ENCODE measurements around the gene KMT2C.
"Not testable (repeated sequence)": the region's sequence is repeated elsewhere in the genome, so short reads cannot be mapped to it uniquely, and the experiment has no call there.

Gene KMT2C

GRCh38 chr7:152270427-152270826, 165.4 kb downstream of the KMT2C start:
- DNase-seq; H3K36me3 ChIP-seq; H3K4me1 ChIP-seq; H3K27me3 ChIP-seq; H3K9me3 ChIP-seq; H3K4me3 ChIP-seq (ENCODE audit: low read depth, low read length): not testable (repeated sequence)

GRCh38 chr7:152266859-152267258, 168.9 kb downstream of the KMT2C start:
- H3K36me3 ChIP-seq; H3K4me1 ChIP-seq; H3K4me3 ChIP-seq (ENCODE audit: low read depth, low read length); H3K9me3 ChIP-seq; DNase-seq; H3K27me3 ChIP-seq: not testable (repeated sequence)

- DNase-seq: not testable (repeated sequence)
These were observed 170.9 kb downstream of the KMT2C start for GRCh38 chr7:152264915-152265314.

GRCh38 chr7:152262146-152262545, 173.7 kb downstream of the KMT2C start:
- not testable (repeated sequence) for H3K4me1 ChIP-seq; H3K4me3 ChIP-seq (ENCODE audit: low read depth, low read length); H3K9me3 ChIP-seq; H3K27me3 ChIP-seq; DNase-seq; H3K36me3 ChIP-seq

More at GRCh38 chr7:152264915-152265314, 170.9 kb downstream of the KMT2C start:
- H3K27me3 ChIP-seq; H3K9me3 ChIP-seq; H3K4me1 ChIP-seq; H3K4me3 ChIP-seq (ENCODE audit: low read depth, low read length); H3K36me3 ChIP-seq: not testable (repeated sequence)

- H3K9me3 ChIP-seq; H3K4me1 ChIP-seq; H3K36me3 ChIP-seq; H3K4me3 ChIP-seq (ENCODE audit: low read depth, low read length); DNase-seq; H3K27me3 ChIP-seq: not testable (repeated sequence)
These were observed 176.2 kb downstream of the KMT2C start for GRCh38 chr7:152259645-152260044.

- not testable (repeated sequence) for H3K9me3 ChIP-seq; H3K4me3 ChIP-seq (ENCODE audit: low read depth, low read length); DNase-seq; H3K4me1 ChIP-seq; H3K27me3 ChIP-seq
- H3K36me3 ChIP-seq: peaks cover 16% of the 10 kb centered on the region
These were observed 188.0 kb downstream of the KMT2C start for GRCh38 chr7:152247851-152248250.

- H3K4me3 ChIP-seq (ENCODE audit: low read depth, low read length); H3K27me3 ChIP-seq; DNase-seq; H3K9me3 ChIP-seq; H3K36me3 ChIP-seq; H3K4me1 ChIP-seq: not testable (repeated sequence)
These were observed 190.4 kb downstream of the KMT2C start for GRCh38 chr7:152245417-152245816.

- not testable (repeated sequence) for DNase-seq; H3K27me3 ChIP-seq; H3K4me1 ChIP-seq; H3K36me3 ChIP-seq; H3K9me3 ChIP-seq; H3K4me3 ChIP-seq (ENCODE audit: low read depth, low read length)
These were observed 192.3 kb downstream of the KMT2C start for GRCh38 chr7:152243464-152243863.

GRCh38 chr7:152241301-152241700, 194.5 kb downstream of the KMT2C start:
- H3K4me3 ChIP-seq (ENCODE audit: low read depth, low read length); H3K4me1 ChIP-seq; H3K36me3 ChIP-seq; DNase-seq; H3K9me3 ChIP-seq; H3K27me3 ChIP-seq: not testable (repeated sequence)

- H3K4me3 ChIP-seq (ENCODE audit: low read depth, low read length); H3K36me3 ChIP-seq; DNase-seq; H3K4me1 ChIP-seq; H3K27me3 ChIP-seq; H3K9me3 ChIP-seq: not testable (repeated sequence)
These were observed 199.5 kb downstream of the KMT2C start for GRCh38 chr7:152236306-152236705.

GRCh38 chr7:152234421-152234820, 201.4 kb downstream of the KMT2C start:
- H3K4me3 ChIP-seq (ENCODE audit: low read depth, low read length); H3K9me3 ChIP-seq; DNase-seq; H3K4me1 ChIP-seq; H3K27me3 ChIP-seq; H3K36me3 ChIP-seq: not testable (repeated sequence)

- Histone ChIP-seq H3K4me1 (no peaks in the 10 kb centered on the region), H3K36me3 (0 out of 2 replicates have a peak, but pooled peaks cover 2% of the 10 kb centered on the region), H3K9me3 (no peaks in the 10 kb centered on the region), H3K27me3 (no peaks in the 10 kb centered on the region), H3K4me3 (ENCODE audit: low read depth, low read length) (no peak overlapping the region)
- DNase-seq: no peak
- no peak for TF ChIP-seq CTCF (IDR thresholded peaks at IDR 0.05; ENCODE audit: low read depth, low read length)
These were observed 204.7 kb downstream of the KMT2C start for GRCh38 chr7:152231089-152231488.

GRCh38 chr7:152219556-152219955, 216.2 kb downstream of the KMT2C start:
- not testable (repeated sequence) for H3K4me3 ChIP-seq (ENCODE audit: low read depth, low read length); H3K36me3 ChIP-seq; H3K9me3 ChIP-seq; H3K4me1 ChIP-seq; DNase-seq; H3K27me3 ChIP-seq

- not testable (repeated sequence) for H3K9me3 ChIP-seq; H3K36me3 ChIP-seq; H3K4me1 ChIP-seq; DNase-seq; H3K27me3 ChIP-seq; H3K4me3 ChIP-seq (ENCODE audit: low read depth, low read length)
These were observed 227.0 kb downstream of the KMT2C start for GRCh38 chr7:152208766-152209165.

GRCh38 chr7:152204417-152204816, 231.4 kb downstream of the KMT2C start:
- not testable (repeated sequence) for H3K27me3 ChIP-seq; H3K4me1 ChIP-seq; H3K4me3 ChIP-seq (ENCODE audit: low read depth, low read length); DNase-seq; H3K9me3 ChIP-seq
- H3K36me3 ChIP-seq: peaks cover 17% of the 10 kb centered on the region
